Astrocyte (in vitro differentiated cells and primary cell): ENCODE data around the gene CDK11A.
A peak's percentile ranks its signal among the peaks of the same experiment; 100 is the strongest.

Experiments used
- CTCF ChIP-seq: IDR thresholded peaks from 2 replicates; pipeline ENCODE4 v1.5.1; 2011; ENCODE audit warnings: low read depth, mild to moderate bottlenecking, inconsistent platforms, low read length, moderate library complexity; ENCODE audit not compliant: insufficient read depth
- EZH2 ChIP-seq: IDR thresholded peaks from 2 replicates; pipeline ENCODE4 v1.6.1; 2012; ENCODE audit warnings: mild to moderate bottlenecking, low read length, inconsistent platforms; ENCODE audit not compliant: insufficient read depth

GRCh38 chr1:1678581-1679380 is 45.4 kb downstream of the CDK11A start:
- TF ChIP-seq CTCF (peak; percentile 19), EZH2 (no peak)
